Gastrocnemius medialis (tissue), 4 donors: ENCODE data around the gene COL3A1. TPM values are rescaled to one million over a fixed set of nuclear protein-coding genes. Genes with fewer than 3 reads are reported as not detected.

ENCODE experiments used
- ATAC-seq, 2 donors: fragments of 150-250 bp; one replicate each; pipeline ENCODE4 v1.9.1; 2016
- DNase-seq, 2 donors: peaks; one replicate each; pipeline ENCODE4 v3.0.0-alpha.2; 2019
- H3K27ac ChIP-seq, 4 donors: fragments of 200-600 bp; sonication (generic); 1 replicate in 1 of 4; 2 replicates in 3 of 4; pipeline ENCODE4 v1.5.1; 2016 to 2018; ENCODE audit warnings: mild to moderate bottlenecking in 2 of 4, moderate library complexity in 1 of 4
- H3K27me3 ChIP-seq, 3 donors: fragments of 200-600 bp; sonication (generic) in 2 of 3; 1 replicate in 1 of 3; 2 replicates in 2 of 3; pipeline versions ENCODE4 v1.5.1 to v1.6.0; 2016 to 2019; ENCODE audit warnings: mild to moderate bottlenecking in 1 of 3, moderate library complexity in 1 of 3
- H3K36me3 ChIP-seq, 2 donors: fragments of 200-600 bp; sonication (generic) in 1 of 2; one replicate each; pipeline ENCODE4 v1.5.1; 2017 to 2018
- H3K4me1 ChIP-seq, 2 donors: fragments of 200-600 bp; sonication (generic) in 1 of 2; one replicate each; pipeline ENCODE4 v1.5.1; 2016 to 2017; ENCODE audit warnings: mild to moderate bottlenecking in 2 of 2
- H3K4me3 ChIP-seq, 4 donors: fragments of 200-600 bp; sonication (generic) in 3 of 4; 1 replicate in 1 of 4; 2 replicates in 3 of 4; pipeline ENCODE4 v1.5.1; 2016 to 2019; ENCODE audit warnings: mild to moderate bottlenecking in 2 of 4
- H3K9me3 ChIP-seq, 3 donors: fragments of 200-600 bp; sonication (generic) in 2 of 3; 1 replicate in 1 of 3; 2 replicates in 2 of 3; pipeline ENCODE4 v1.5.1; 2016 to 2019
- CTCF ChIP-seq, 5 experiments: fragments of 450-650 bp in 3 of 5; fragments of 200-600 bp in 2 of 5; sonication (generic) in 2 of 5; IDR thresholded peaks in 4 of 5; conservative IDR thresholded peaks in 1 of 5; 1 replicate in 4 of 5; 2 replicates in 1 of 5; pipeline ENCODE4 v1.5.1; 2016 to 2019; ENCODE audit warnings: antibody characterized with exemption in 5 of 5, mild to moderate bottlenecking in 3 of 5, moderate library complexity in 3 of 5
- POLR2A ChIP-seq, 2 donors: fragments of 450-650 bp; IDR thresholded peaks; one replicate each; pipeline ENCODE4 v1.6.1; 2017; ENCODE audit warnings: antibody characterized with exemption in 2 of 2, mild to moderate bottlenecking in 2 of 2, moderate library complexity in 2 of 2
- in situ Hi-C, 4 donors: fragments of 200-750 bp; cut with MboI; loops; one replicate each; pipeline versions ENCODE4 v1.15.0 to v1.8.0; 2017; ENCODE audit warnings: low sequenced_read_pairs in 4 of 4
- intact Hi-C: fragments of 100-400 bp; cut with DNase I; formaldehyde crosslinking; loops from one replicate; pipeline ENCODE4 v1.15.1; 2023; ENCODE audit warnings: low total_unique reads
- total RNA-seq, 4 donors: library from RNA; depleted of rRNA; stranded (reverse); fragments of >200 nt; gene quantifications; one replicate each; pipeline versions ENCODE4 v1.1.0 to v1.2.3, GENCODE V29; 2016

Gene COL3A1
- total RNA-seq, 4 donors from 2014 or later = 6.5 to 42.7 (median 15.0) TPM

GRCh38 chr2:188993247-188993646, 19.1 kb downstream of the COL3A1 start:
- no peaks in the 10 kb centered on the region for H3K9me3 ChIP-seq
- no peaks in the 10 kb centered on the region for H3K36me3 ChIP-seq
- H3K4me1 ChIP-seq = no peaks in the 10 kb centered on the region
- H3K4me3 ChIP-seq = no peak overlapping the region
- no peak overlapping the region for H3K27ac ChIP-seq
- H3K27me3 ChIP-seq = no peaks in the 10 kb centered on the region
- no peak for ATAC-seq
- intact Hi-C loops (no loop called here), in situ Hi-C loops (loop anchor here in 1 of 4 donors (25.0 kb wide), 1 partner anchor 1456 kb away; no protein-coding TSS in a partner anchor)
- no peak for TF ChIP-seq POLR2A (IDR thresholded peaks at IDR 0.05)
- no peak for TF ChIP-seq CTCF (IDR thresholded peaks at IDR 0.05 in 4 of 5, conservative IDR thresholded peaks at IDR 0.05 in 1 of 5)
- DNase-seq = no peak

DNA sequence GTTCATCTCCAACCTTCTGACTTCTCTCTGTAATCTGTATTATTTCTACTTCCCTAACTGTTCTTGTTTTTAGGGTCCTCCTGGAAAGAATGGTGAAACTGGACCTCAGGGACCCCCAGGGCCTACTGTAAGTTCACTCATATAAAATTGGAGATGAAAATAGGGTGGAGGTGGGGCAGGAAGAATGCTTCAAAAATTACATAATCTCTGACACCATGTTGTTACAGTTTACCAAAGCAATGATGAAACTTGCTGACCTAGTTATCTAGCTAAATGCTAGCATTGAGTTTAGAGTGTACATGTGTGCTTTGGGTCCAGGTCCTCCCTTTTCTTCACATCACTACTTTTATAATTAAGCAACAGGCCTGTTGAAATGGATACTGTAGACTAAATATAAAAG, 23.1 kb downstream of the COL3A1 start:
- Histone ChIP-seq H3K36me3 (no peaks in the 10 kb centered on the region), H3K9me3 (no peaks in the 10 kb centered on the region), H3K4me1 (no peaks in the 10 kb centered on the region), H3K4me3 (no peak overlapping the region), H3K27me3 (no peaks in the 10 kb centered on the region), H3K27ac (no peak overlapping the region)
- intact Hi-C loops = no loop called here
- no peak for DNase-seq
- in situ Hi-C loops = loop anchor here in 1 of 4 donors (25.0 kb wide), 1 partner anchor 1460 kb away; no protein-coding TSS in a partner anchor
- ATAC-seq = peak; percentile 45 to 68
- no peak for TF ChIP-seq POLR2A (IDR thresholded peaks at IDR 0.05)
- TF ChIP-seq CTCF (IDR thresholded peaks at IDR 0.05 in 4 of 5, conservative IDR thresholded peaks at IDR 0.05 in 1 of 5) = no peak

- H3K9me3 ChIP-seq = no peaks in the 10 kb centered on the region
- H3K27ac ChIP-seq = no peak overlapping the region
- H3K36me3 ChIP-seq = no peaks in the 10 kb centered on the region
- no peak for DNase-seq
- intact Hi-C loops (no loop called here), in situ Hi-C loops (no loop called here)
- no peaks in the 10 kb centered on the region for H3K27me3 ChIP-seq
- H3K4me3 ChIP-seq = no peak overlapping the region
- H3K4me1 ChIP-seq = no peaks in the 10 kb centered on the region
- ATAC-seq = no peak
- TF ChIP-seq POLR2A (IDR thresholded peaks at IDR 0.05) = no peak
- TF ChIP-seq CTCF (IDR thresholded peaks at IDR 0.05 in 4 of 5, conservative IDR thresholded peaks at IDR 0.05 in 1 of 5) = no peak
Measured at GRCh38 chr2:189000221-189000620, 26.0 kb downstream of the COL3A1 start.

GRCh38 chr2:189002079-189002478, 27.9 kb downstream of the COL3A1 start:
- no peaks in the 10 kb centered on the region for H3K4me1 ChIP-seq
- TF ChIP-seq POLR2A (IDR thresholded peaks at IDR 0.05) = no peak
- no peak for TF ChIP-seq CTCF (IDR thresholded peaks at IDR 0.05 in 4 of 5, conservative IDR thresholded peaks at IDR 0.05 in 1 of 5)
- no peak for DNase-seq
- H3K27ac ChIP-seq = no peak overlapping the region
- no peaks in the 10 kb centered on the region for H3K27me3 ChIP-seq
- in situ Hi-C loops = no loop called here
- H3K9me3 ChIP-seq = no peaks in the 10 kb centered on the region
- H3K36me3 ChIP-seq = no peaks in the 10 kb centered on the region
- intact Hi-C loops = no loop called here
- ATAC-seq = no peak
- H3K4me3 ChIP-seq = no peak overlapping the region
